HEK293 (cell line): ENCODE data around the gene COA8.

Experiments used
- GLI2 ChIP-seq: fragments of 450-650 bp; formaldehyde crosslinking; IDR thresholded peaks from 2 replicates; pipeline ENCODE4; 2017; ENCODE audit warnings: missing biosample characterization, missing genetic modification characterization, low read depth, borderline replicate concordance
- HOXA7 ChIP-seq: sonication (generic); formaldehyde crosslinking; IDR thresholded peaks from 2 replicates; pipeline ENCODE4 v1.8.1; 2022; ENCODE audit warnings: missing genetic modification reagents, borderline replicate concordance
- KLF8 ChIP-seq: fragments of 450-650 bp; formaldehyde crosslinking; IDR thresholded peaks from 2 replicates; pipeline ENCODE4 v1.5.1; 2016; ENCODE audit warnings: missing biosample characterization, missing genetic modification characterization
- MZF1 ChIP-seq: fragments of 450-650 bp; formaldehyde crosslinking; IDR thresholded peaks from 2 replicates; pipeline ENCODE4 v1.5.1; 2017; ENCODE audit warnings: missing biosample characterization, missing genetic modification characterization, borderline replicate concordance
- OSR2 ChIP-seq: fragments of 450-650 bp; formaldehyde crosslinking; IDR thresholded peaks from 2 replicates; pipeline ENCODE4 v1.5.1; 2016; ENCODE audit warnings: missing biosample characterization, missing genetic modification characterization
- TRIM28 ChIP-seq: IDR thresholded peaks from 2 replicates; pipeline ENCODE4 v1.6.1; 2011; ENCODE audit warnings: low read length, control low read depth, borderline replicate concordance
- YY2 ChIP-seq: fragments of 450-650 bp; formaldehyde crosslinking; IDR thresholded peaks from 2 replicates; pipeline ENCODE4 v1.5.1; 2016; ENCODE audit warnings: missing biosample characterization, missing genetic modification characterization
- ZEB2 ChIP-seq: fragments of 450-650 bp; formaldehyde crosslinking; IDR thresholded peaks from 2 replicates; pipeline ENCODE4 v1.5.1; 2016; ENCODE audit warnings: missing biosample characterization, missing genetic modification characterization
- ZNF155 ChIP-seq: fragments of 450-650 bp; formaldehyde crosslinking; IDR thresholded peaks from 2 replicates; pipeline ENCODE4 v1.5.1; 2016; ENCODE audit warnings: missing biosample characterization, missing genetic modification characterization
- ZNF239 ChIP-seq: fragments of 450-650 bp; formaldehyde crosslinking; IDR thresholded peaks from 2 replicates; pipeline ENCODE4 v1.5.1; 2016; ENCODE audit warnings: missing biosample characterization, missing genetic modification characterization
- ZNF37A ChIP-seq: fragments of 450-650 bp; IDR thresholded peaks from 2 replicates; pipeline ENCODE4 v1.5.1; 2018; ENCODE audit warnings: missing biosample characterization, missing genetic modification characterization
- ZNF473 ChIP-seq: fragments of 450-650 bp; formaldehyde crosslinking; IDR thresholded peaks from 2 replicates; pipeline ENCODE4 v1.5.1; 2017; ENCODE audit warnings: missing biosample characterization, missing genetic modification characterization
- ZNF555 ChIP-seq: fragments of 450-650 bp; formaldehyde crosslinking; conservative IDR thresholded peaks from 2 replicates; pipeline ENCODE4 v1.5.1; 2017; ENCODE audit warnings: missing biosample characterization, mild to moderate bottlenecking, missing genetic modification characterization, inconsistent platforms
- ZNF560 ChIP-seq: fragments of 450-650 bp; formaldehyde crosslinking; IDR thresholded peaks from 2 replicates; pipeline ENCODE4 v1.5.1; 2017; ENCODE audit warnings: missing biosample characterization, missing genetic modification characterization, borderline replicate concordance
- ZNF624 ChIP-seq: fragments of 450-650 bp; formaldehyde crosslinking; IDR thresholded peaks from 2 replicates; pipeline ENCODE4 v1.5.1; 2017; ENCODE audit warnings: missing biosample characterization, missing genetic modification characterization
- ZNF768 ChIP-seq: fragments of 450-650 bp; formaldehyde crosslinking; IDR thresholded peaks from 2 replicates; pipeline ENCODE4 v1.5.1; 2018; ENCODE audit warnings: missing biosample characterization, mild to moderate bottlenecking, missing genetic modification characterization
- ZNF830 ChIP-seq: fragments of 450-650 bp; IDR thresholded peaks from 2 replicates; pipeline ENCODE4 v1.5.0; 2018; ENCODE audit warnings: missing biosample characterization, missing genetic modification characterization, low read depth, mild to moderate bottlenecking, moderate library complexity
- TF ChIP-seq, protein P1 (sequence below): fragments of 450-650 bp; formaldehyde crosslinking; IDR thresholded peaks from 2 replicates; pipeline ENCODE4 v1.5.1; 2016; ENCODE audit warnings: missing biosample characterization, missing genetic modification characterization
- TF ChIP-seq, protein P2 (sequence below): fragments of 450-650 bp; IDR thresholded peaks from 2 replicates; pipeline ENCODE4 v1.5.1; 2018; ENCODE audit warnings: missing biosample characterization, mild to moderate bottlenecking, missing genetic modification characterization
- TF ChIP-seq, protein P3 (sequence below): fragments of 450-650 bp; formaldehyde crosslinking; IDR thresholded peaks from 2 replicates; pipeline ENCODE4 v1.5.0; 2017; ENCODE audit warnings: missing biosample characterization, missing genetic modification characterization, borderline replicate concordance
- TF ChIP-seq, protein P4 (sequence below): fragments of 450-650 bp; formaldehyde crosslinking; IDR thresholded peaks from 2 replicates; pipeline ENCODE4 v1.5.1; 2016; ENCODE audit warnings: missing biosample characterization, missing genetic modification characterization
- TF ChIP-seq, protein P5 (sequence below): fragments of 450-650 bp; formaldehyde crosslinking; IDR thresholded peaks from 2 replicates; pipeline ENCODE4 v1.5.1; 2016; ENCODE audit warnings: missing biosample characterization, missing genetic modification characterization, low read depth
- TF ChIP-seq, protein P6 (sequence below): fragments of 450-650 bp; formaldehyde crosslinking; conservative IDR thresholded peaks from 2 replicates; pipeline ENCODE4 v1.5.1; 2016; ENCODE audit warnings: low read depth, missing biosample characterization, missing genetic modification characterization
- TF ChIP-seq, protein P7 (sequence below): fragments of 450-650 bp; formaldehyde crosslinking; IDR thresholded peaks from 2 replicates; pipeline ENCODE4 v1.5.1; 2016; ENCODE audit warnings: missing biosample characterization, missing genetic modification characterization, low read depth

COA8 gene

DNA sequence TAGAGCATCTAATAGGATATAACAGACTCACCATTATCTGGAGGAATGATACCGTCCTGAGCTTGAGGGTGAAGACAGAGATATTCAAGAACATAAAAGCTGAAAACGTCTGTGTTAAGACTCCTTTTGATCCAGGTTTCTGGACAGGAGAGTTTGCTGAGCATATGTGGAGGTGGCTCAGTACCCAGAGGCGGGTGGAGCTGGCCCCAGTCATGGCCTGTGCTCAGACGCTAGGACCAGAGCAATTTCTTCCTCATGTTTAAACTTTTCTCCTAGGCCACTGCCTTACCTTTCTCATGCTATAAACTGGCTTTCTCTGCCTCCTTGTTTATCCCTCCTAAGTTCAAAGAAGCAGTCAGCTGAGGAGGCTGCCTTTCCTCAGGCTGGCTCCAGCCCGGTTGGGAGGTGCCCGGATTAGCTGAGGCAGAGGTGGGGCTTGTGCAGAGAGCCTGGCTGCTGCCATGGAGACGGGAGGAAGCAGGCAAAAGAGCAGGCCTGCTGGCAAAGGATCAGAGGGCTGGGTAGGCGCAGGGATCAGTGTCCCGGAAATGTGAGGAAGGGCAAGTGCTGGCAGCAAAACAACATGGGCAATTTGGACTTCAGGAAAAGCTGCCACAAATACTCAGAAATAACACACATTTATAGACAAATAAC is 13.7 kb downstream of the COA8 start (continued):
- TF ChIP-seq, protein P1, sequence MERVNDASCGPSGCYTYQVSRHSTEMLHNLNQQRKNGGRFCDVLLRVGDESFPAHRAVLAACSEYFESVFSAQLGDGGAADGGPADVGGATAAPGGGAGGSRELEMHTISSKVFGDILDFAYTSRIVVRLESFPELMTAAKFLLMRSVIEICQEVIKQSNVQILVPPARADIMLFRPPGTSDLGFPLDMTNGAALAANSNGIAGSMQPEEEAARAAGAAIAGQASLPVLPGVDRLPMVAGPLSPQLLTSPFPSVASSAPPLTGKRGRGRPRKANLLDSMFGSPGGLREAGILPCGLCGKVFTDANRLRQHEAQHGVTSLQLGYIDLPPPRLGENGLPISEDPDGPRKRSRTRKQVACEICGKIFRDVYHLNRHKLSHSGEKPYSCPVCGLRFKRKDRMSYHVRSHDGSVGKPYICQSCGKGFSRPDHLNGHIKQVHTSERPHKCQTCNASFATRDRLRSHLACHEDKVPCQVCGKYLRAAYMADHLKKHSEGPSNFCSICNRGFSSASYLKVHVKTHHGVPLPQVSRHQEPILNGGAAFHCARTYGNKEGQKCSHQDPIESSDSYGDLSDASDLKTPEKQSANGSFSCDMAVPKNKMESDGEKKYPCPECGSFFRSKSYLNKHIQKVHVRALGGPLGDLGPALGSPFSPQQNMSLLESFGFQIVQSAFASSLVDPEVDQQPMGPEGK (tag by site-specific recombination) = peak; percentile 39; the same call in 1 of the 2 replicates
- TF ChIP-seq, protein P2, sequence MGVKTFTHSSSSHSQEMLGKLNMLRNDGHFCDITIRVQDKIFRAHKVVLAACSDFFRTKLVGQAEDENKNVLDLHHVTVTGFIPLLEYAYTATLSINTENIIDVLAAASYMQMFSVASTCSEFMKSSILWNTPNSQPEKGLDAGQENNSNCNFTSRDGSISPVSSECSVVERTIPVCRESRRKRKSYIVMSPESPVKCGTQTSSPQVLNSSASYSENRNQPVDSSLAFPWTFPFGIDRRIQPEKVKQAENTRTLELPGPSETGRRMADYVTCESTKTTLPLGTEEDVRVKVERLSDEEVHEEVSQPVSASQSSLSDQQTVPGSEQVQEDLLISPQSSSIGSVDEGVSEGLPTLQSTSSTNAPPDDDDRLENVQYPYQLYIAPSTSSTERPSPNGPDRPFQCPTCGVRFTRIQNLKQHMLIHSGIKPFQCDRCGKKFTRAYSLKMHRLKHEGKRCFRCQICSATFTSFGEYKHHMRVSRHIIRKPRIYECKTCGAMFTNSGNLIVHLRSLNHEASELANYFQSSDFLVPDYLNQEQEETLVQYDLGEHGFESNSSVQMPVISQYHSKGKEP (tag by site-specific recombination) = 0 out of 2 replicates have a peak, but pooled peaks have one; percentile 29
- TF ChIP-seq, protein P3, sequence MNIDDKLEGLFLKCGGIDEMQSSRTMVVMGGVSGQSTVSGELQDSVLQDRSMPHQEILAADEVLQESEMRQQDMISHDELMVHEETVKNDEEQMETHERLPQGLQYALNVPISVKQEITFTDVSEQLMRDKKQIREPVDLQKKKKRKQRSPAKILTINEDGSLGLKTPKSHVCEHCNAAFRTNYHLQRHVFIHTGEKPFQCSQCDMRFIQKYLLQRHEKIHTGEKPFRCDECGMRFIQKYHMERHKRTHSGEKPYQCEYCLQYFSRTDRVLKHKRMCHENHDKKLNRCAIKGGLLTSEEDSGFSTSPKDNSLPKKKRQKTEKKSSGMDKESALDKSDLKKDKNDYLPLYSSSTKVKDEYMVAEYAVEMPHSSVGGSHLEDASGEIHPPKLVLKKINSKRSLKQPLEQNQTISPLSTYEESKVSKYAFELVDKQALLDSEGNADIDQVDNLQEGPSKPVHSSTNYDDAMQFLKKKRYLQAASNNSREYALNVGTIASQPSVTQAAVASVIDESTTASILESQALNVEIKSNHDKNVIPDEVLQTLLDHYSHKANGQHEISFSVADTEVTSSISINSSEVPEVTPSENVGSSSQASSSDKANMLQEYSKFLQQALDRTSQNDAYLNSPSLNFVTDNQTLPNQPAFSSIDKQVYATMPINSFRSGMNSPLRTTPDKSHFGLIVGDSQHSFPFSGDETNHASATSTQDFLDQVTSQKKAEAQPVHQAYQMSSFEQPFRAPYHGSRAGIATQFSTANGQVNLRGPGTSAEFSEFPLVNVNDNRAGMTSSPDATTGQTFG (tag by site-specific recombination) = no peak
- TF ChIP-seq MZF1 (tag by site-specific recombination) (no peak), ZNF473 (tag by site-specific recombination) (no peak), ZNF239 (tag by site-specific recombination) (no peak), ZNF155 (tag by site-specific recombination) (no peak), ZNF830 (tag by site-specific recombination) (no peak), TRIM28 (peak; percentile 69), ZEB2 (tag by site-specific recombination) (peak; percentile 53; the same call in 1 of the 2 replicates), YY2 (tag by site-specific recombination) (no peak), ZNF768 (no peak), ZNF37A (tag by site-specific recombination) (no peak), ZNF624 (no peak), OSR2 (tag by site-specific recombination) (0 out of 2 replicates have a peak, but pooled peaks have one; percentile 50), GLI2 (tag by site-specific recombination) (no peak), ZNF555 (tag by site-specific recombination) (no peak), HOXA7 (CRISPR knock-in tag) (no peak), ZNF560 (tag by site-specific recombination) (no peak), KLF8 (tag by site-specific recombination) (no peak)
- TF ChIP-seq, protein P4, sequence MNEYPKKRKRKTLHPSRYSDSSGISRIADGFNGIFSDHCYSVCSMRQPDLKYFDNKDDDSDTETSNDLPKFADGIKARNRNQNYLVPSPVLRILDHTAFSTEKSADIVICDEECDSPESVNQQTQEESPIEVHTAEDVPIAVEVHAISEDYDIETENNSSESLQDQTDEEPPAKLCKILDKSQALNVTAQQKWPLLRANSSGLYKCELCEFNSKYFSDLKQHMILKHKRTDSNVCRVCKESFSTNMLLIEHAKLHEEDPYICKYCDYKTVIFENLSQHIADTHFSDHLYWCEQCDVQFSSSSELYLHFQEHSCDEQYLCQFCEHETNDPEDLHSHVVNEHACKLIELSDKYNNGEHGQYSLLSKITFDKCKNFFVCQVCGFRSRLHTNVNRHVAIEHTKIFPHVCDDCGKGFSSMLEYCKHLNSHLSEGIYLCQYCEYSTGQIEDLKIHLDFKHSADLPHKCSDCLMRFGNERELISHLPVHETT (tag by site-specific recombination) = no peak
- TF ChIP-seq, protein P5, sequence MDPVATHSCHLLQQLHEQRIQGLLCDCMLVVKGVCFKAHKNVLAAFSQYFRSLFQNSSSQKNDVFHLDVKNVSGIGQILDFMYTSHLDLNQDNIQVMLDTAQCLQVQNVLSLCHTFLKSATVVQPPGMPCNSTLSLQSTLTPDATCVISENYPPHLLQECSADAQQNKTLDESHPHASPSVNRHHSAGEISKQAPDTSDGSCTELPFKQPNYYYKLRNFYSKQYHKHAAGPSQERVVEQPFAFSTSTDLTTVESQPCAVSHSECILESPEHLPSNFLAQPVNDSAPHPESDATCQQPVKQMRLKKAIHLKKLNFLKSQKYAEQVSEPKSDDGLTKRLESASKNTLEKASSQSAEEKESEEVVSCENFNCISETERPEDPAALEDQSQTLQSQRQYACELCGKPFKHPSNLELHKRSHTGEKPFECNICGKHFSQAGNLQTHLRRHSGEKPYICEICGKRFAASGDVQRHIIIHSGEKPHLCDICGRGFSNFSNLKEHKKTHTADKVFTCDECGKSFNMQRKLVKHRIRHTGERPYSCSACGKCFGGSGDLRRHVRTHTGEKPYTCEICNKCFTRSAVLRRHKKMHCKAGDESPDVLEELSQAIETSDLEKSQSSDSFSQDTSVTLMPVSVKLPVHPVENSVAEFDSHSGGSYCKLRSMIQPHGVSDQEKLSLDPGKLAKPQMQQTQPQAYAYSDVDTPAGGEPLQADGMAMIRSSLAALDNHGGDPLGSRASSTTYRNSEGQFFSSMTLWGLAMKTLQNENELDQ (tag by site-specific recombination) = no peak
- TF ChIP-seq, protein P6, sequence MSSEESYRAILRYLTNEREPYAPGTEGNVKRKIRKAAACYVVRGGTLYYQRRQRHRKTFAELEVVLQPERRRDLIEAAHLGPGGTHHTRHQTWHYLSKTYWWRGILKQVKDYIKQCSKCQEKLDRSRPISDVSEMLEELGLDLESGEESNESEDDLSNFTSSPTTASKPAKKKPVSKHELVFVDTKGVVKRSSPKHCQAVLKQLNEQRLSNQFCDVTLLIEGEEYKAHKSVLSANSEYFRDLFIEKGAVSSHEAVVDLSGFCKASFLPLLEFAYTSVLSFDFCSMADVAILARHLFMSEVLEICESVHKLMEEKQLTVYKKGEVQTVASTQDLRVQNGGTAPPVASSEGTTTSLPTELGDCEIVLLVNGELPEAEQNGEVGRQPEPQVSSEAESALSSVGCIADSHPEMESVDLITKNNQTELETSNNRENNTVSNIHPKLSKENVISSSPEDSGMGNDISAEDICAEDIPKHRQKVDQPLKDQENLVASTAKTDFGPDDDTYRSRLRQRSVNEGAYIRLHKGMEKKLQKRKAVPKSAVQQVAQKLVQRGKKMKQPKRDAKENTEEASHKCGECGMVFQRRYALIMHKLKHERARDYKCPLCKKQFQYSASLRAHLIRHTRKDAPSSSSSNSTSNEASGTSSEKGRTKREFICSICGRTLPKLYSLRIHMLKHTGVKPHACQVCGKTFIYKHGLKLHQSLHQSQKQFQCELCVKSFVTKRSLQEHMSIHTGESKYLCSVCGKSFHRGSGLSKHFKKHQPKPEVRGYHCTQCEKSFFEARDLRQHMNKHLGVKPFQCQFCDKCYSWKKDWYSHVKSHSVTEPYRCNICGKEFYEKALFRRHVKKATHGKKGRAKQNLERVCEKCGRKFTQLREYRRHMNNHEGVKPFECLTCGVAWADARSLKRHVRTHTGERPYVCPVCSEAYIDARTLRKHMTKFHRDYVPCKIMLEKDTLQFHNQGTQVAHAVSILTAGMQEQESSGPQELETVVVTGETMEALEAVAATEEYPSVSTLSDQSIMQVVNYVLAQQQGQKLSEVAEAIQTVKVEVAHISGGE (tag by site-specific recombination) = no peak
- TF ChIP-seq, protein P7, sequence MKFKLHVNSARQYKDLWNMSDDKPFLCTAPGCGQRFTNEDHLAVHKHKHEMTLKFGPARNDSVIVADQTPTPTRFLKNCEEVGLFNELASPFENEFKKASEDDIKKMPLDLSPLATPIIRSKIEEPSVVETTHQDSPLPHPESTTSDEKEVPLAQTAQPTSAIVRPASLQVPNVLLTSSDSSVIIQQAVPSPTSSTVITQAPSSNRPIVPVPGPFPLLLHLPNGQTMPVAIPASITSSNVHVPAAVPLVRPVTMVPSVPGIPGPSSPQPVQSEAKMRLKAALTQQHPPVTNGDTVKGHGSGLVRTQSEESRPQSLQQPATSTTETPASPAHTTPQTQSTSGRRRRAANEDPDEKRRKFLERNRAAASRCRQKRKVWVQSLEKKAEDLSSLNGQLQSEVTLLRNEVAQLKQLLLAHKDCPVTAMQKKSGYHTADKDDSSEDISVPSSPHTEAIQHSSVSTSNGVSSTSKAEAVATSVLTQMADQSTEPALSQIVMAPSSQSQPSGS (tag by site-specific recombination) = no peak
